HepG2 (cell line): ENCODE results near the gene SS18L1. TPM values are rescaled to one million over a fixed set of nuclear protein-coding genes. Genes with fewer than 3 reads are reported as not detected.

ENCODE experiments used
- ATAC-seq: fragments of 200-7000 bp; cut with Tn5 transposase; 3 replicates; pipeline ENCODE4 v1.9.1; 2020; ENCODE audit warnings: mild to moderate bottlenecking, moderate library complexity
- BruUV-seq: library from RNA; stranded (reverse); fragments of 400-500 nt; replicated peaks from 2 replicates; lab custom pipeline; 2021; lab: Mats Ljungman, UMichigan
- CTCF ChIA-PET: fragments of 300-600 bp; formaldehyde crosslinking; extraction: SDS; loops from one replicate; lab custom pipeline; 2021; ENCODE audit warnings: low total read pairs, inconsistent platforms, low intra/inter-chr PET ratio; lab: Yijun Ruan, JAX
- POLR2A ChIA-PET: fragments of 350-600 bp; sonication (Branson Sonifier 250); formaldehyde crosslinking; loops from one replicate; lab custom pipeline; 2020; ENCODE audit warnings: antibody characterized with exemption, inconsistent platforms; lab: Yijun Ruan, JAX
- DNase-seq: peaks from one replicate; pipeline ENCODE4 v3.0.0-alpha.2; 2015; ENCODE audit warnings: low spot score
- FAIRE-seq: peaks from 3 replicates; lab custom pipeline; 2011; peaks lifted over from hg19 to GRCh38; lab: Jason Lieb, UNC
- H2AFZ ChIP-seq: one replicate; pipeline ENCODE4 v1.6.1; 2011; ENCODE audit warnings: low read length, inconsistent platforms
- H3K27ac ChIP-seq: fragments of 300-600 bp; 3 replicates; pipeline ENCODE4 v1.8.0; 2011; ENCODE audit warnings: mixed run types, mild to moderate bottlenecking, mixed read lengths, low read length, inconsistent platforms; ENCODE audit not compliant: insufficient read depth; ENCODE audit errors: extremely low read length
- H3K27me3 ChIP-seq, 2 experiments: fragments of 200-600 bp in 1 of 2; 2 replicates in 1 of 2; 3 replicates in 1 of 2; pipeline versions ENCODE4 v1.6.0 to v1.8.0; 2011; ENCODE audit warnings: low read length in 2 of 2, mild to moderate bottlenecking in 2 of 2, moderate library complexity in 2 of 2, inconsistent platforms in 1 of 2; ENCODE audit not compliant: insufficient read depth in 2 of 2, control insufficient read depth in 1 of 2
- H3K36me3 ChIP-seq, 2 experiments: fragments of 200-600 bp in 1 of 2; replicated peaks in 1 of 2; 2 replicates in 1 of 2; 3 replicates in 1 of 2; pipeline versions ENCODE4 v1.5.1 to v1.8.0; 2011; ENCODE audit warnings: low read length in 2 of 2, inconsistent platforms in 1 of 2; ENCODE audit not compliant: insufficient read depth in 2 of 2, control insufficient read depth in 1 of 2
- H3K4me1 ChIP-seq: 2 replicates; pipeline ENCODE4 v1.5.1; 2012; ENCODE audit warnings: low read length, inconsistent platforms; ENCODE audit not compliant: insufficient read depth
- H3K4me2 ChIP-seq: 2 replicates; pipeline ENCODE4 v1.6.0; 2011; ENCODE audit warnings: low read depth, low read length, inconsistent platforms
- H3K4me3 ChIP-seq, 3 experiments: fragments of 200-600 bp in 1 of 3; sonication (generic), shearing (Covaris generic) in 1 of 3; replicated peaks in 1 of 3; 2 replicates each; pipeline ENCODE4 v1.5.1; 2011 to 2016; ENCODE audit warnings: low read length in 3 of 3, inconsistent platforms in 2 of 3, low read depth in 2 of 3, mild to moderate bottlenecking in 2 of 3, control low read depth in 1 of 3, mixed read lengths in 1 of 3; ENCODE audit not compliant: insufficient read depth in 1 of 3
- H3K79me2 ChIP-seq: one replicate; pipeline ENCODE4 v1.6.1; 2011; ENCODE audit warnings: low read length, inconsistent platforms; ENCODE audit not compliant: insufficient read depth
- H3K9ac ChIP-seq: 2 replicates; pipeline ENCODE4 v1.6.0; 2011; ENCODE audit warnings: mild to moderate bottlenecking, low read depth, low read length, inconsistent platforms; ENCODE audit not compliant: insufficient read depth
- H3K9me3 ChIP-seq: 2 replicates; pipeline ENCODE4 v1.5.1; 2012; ENCODE audit warnings: mild to moderate bottlenecking, low read length
- H4K20me1 ChIP-seq: 2 replicates; pipeline ENCODE4 v1.6.0; 2011; ENCODE audit warnings: inconsistent platforms, mild to moderate bottlenecking, low read length, moderate library complexity; ENCODE audit not compliant: insufficient read depth
- BORCS8-MEF2B ChIP-seq: sonication (generic); formaldehyde crosslinking; IDR thresholded peaks from 2 replicates; pipeline ENCODE4 v1.8.0; 2022; ENCODE audit warnings: mild to moderate bottlenecking, missing genetic modification reagents
- CBX5 ChIP-seq: sonication (generic); formaldehyde crosslinking; IDR thresholded peaks from 2 replicates; pipeline ENCODE4 v1.4.0; 2020; ENCODE audit warnings: missing genetic modification reagents, borderline replicate concordance
- KMT2A ChIP-seq: sonication (generic); formaldehyde crosslinking; IDR thresholded peaks from 2 replicates; pipeline ENCODE4 v1.4.0; 2020; ENCODE audit warnings: missing genetic modification reagents
- MAZ ChIP-seq, 2 experiments: sonication (generic) in 1 of 2; formaldehyde crosslinking in 1 of 2; IDR thresholded peaks; 2 replicates each; pipeline versions ENCODE4 v1.5.0 to v1.6.1; 2012 to 2020; ENCODE audit warnings: low read depth in 2 of 2, mild to moderate bottlenecking in 2 of 2, borderline replicate concordance in 1 of 2, improper control_type of control experiment in 1 of 2, low read length in 1 of 2, missing genetic modification reagents in 1 of 2, moderate library complexity in 1 of 2
- POLR2G ChIP-seq: fragments of 200-400 bp; formaldehyde crosslinking; IDR thresholded peaks from 2 replicates; pipeline ENCODE4 v1.6.1; 2018; ENCODE audit warnings: mild to moderate bottlenecking, low read depth, low read length, moderate library complexity
- SIX4 ChIP-seq: sonication (generic); formaldehyde crosslinking; IDR thresholded peaks from 2 replicates; pipeline ENCODE4 v1.4.0; 2020; ENCODE audit warnings: missing genetic modification reagents
- SOX13 ChIP-seq, 3 experiments: fragments of 450-650 bp in 1 of 3; sonication (generic) in 1 of 3; formaldehyde crosslinking in 1 of 3; IDR thresholded peaks in 2 of 3; conservative IDR thresholded peaks in 1 of 3; 2 replicates each; pipeline versions ENCODE4 v1.5.0 to v1.6.1; 2016 to 2020; ENCODE audit warnings: antibody characterized with exemption in 1 of 3, mild to moderate bottlenecking in 1 of 3, missing compliant biosample characterization in 1 of 3, missing genetic modification reagents in 1 of 3, moderate library complexity in 1 of 3
- ZBTB3 ChIP-seq: sonication (generic); formaldehyde crosslinking; IDR thresholded peaks from 2 replicates; pipeline ENCODE4 v1.4.0; 2020; ENCODE audit warnings: low read depth, mild to moderate bottlenecking, moderate library complexity, missing genetic modification reagents, borderline replicate concordance
- ZNF12 ChIP-seq: sonication (generic); formaldehyde crosslinking; IDR thresholded peaks from 2 replicates; pipeline ENCODE4 v1.5.0; 2020; ENCODE audit warnings: missing genetic modification reagents
- ZNF20 ChIP-seq: sonication (generic); formaldehyde crosslinking; IDR thresholded peaks from 2 replicates; pipeline ENCODE4 v1.4.0; 2020; ENCODE audit warnings: mild to moderate bottlenecking, moderate library complexity, missing genetic modification reagents
- ZNF281 ChIP-seq: sonication (generic); formaldehyde crosslinking; IDR thresholded peaks from 2 replicates; pipeline ENCODE4 v1.4.0; 2020; ENCODE audit warnings: missing genetic modification reagents, borderline replicate concordance
- ZNF362 ChIP-seq: sonication (generic); formaldehyde crosslinking; IDR thresholded peaks from 2 replicates; pipeline ENCODE4 v1.4.0; 2020; ENCODE audit warnings: missing genetic modification reagents, mild to moderate bottlenecking, borderline replicate concordance
- ZNF839 ChIP-seq: sonication (generic); formaldehyde crosslinking; IDR thresholded peaks from 2 replicates; pipeline ENCODE4 v1.4.0; 2020; ENCODE audit warnings: missing genetic modification reagents, mild to moderate bottlenecking, borderline replicate concordance
- ZSCAN25 ChIP-seq: sonication (generic); formaldehyde crosslinking; IDR thresholded peaks from 2 replicates; pipeline ENCODE4 v1.8.0; 2022; ENCODE audit warnings: mild to moderate bottlenecking, missing genetic modification reagents
- WGBS: methylation state at CpG from one replicate; pipeline ENCODE4 v1.1.6; 2017; ENCODE audit warnings: low lambda C conversion rate; 5-methylcytosine and 5-hydroxymethylcytosine counted together
- in situ Hi-C: cut with HindIII; loops from 2 replicates; pipeline ENCODE4 v1.10.0; 2017; ENCODE audit warnings: low pct_unique_long_range_greater_than_20kb; ENCODE audit not compliant: extremely low pct_ligation_motif_present
- intact Hi-C: fragments of 100-400 bp; cut with micrococcal nuclease; formaldehyde crosslinking; loops from one replicate; pipeline ENCODE4 v1.10.0; 2022; ENCODE audit not compliant: unreplicated experiment
- polyA plus RNA-seq, 8 experiments: library from polyadenylated mRNA; depleted of rRNA in 3 of 8; stranded (reverse) in 7 of 8; unstranded in 1 of 8; fragments of >200 nt; fragmentation: Illumina TruSeq in 4 of 8; extraction: Trizol in 4 of 8; gene quantifications; 2 replicates each; pipeline versions ENCODE4 v1.2.1 to v1.2.3, GENCODE V29; 2011 to 2016; ENCODE audit warnings: low read depth in 4 of 8, missing spikeins in 1 of 8, mixed read lengths in 1 of 8; ENCODE audit not compliant: insufficient read depth in 1 of 8
- total RNA-seq, 5 experiments: library from RNA; depleted of rRNA; stranded (reverse); fragments of >200 nt; fragmentation: Illumina TruSeq; extraction: Trizol; gene quantifications; 2 replicates each; pipeline ENCODE4 v1.2.3, GENCODE V29; 2016; ENCODE audit warnings: low read depth in 1 of 5

SS18L1 gene
- total and polyA plus RNA-seq, 2 of the 13 experiments (the other 11 are each of a cell fraction or from before 2014, with no cell fraction given), result 17.8 to 27.6 TPM

GRCh38 chr20:62170536-62170935, 27.0 kb downstream of the SS18L1 start:
- in situ Hi-C loops, result no loop called here
- ATAC-seq (no peak), DNase-seq (no peak), FAIRE-seq (no peak)
- no peaks in the 10 kb centered on the region for H3K27me3 ChIP-seq
- no peaks in the 10 kb centered on the region for H3K9me3 ChIP-seq
- no TSS peak for BruUV-seq
- TF ChIP-seq POLR2G (0 out of 2 replicates have a peak, but pooled peaks have one; percentile 6), SOX13 (IDR thresholded peaks at IDR 0.05) (no peak), SOX13 (CRISPR knock-in tag; conservative IDR thresholded peaks at IDR 0.05 in 1 of 2, IDR thresholded peaks at IDR 0.05 in 1 of 2) (no peak)
- no peak overlapping the region for H3K9ac ChIP-seq
- no peaks in the 10 kb centered on the region for H4K20me1 ChIP-seq
- 97% methylated on average over 9 of the region's 9 CpGs for WGBS
- H3K4me3 ChIP-seq, result no peak overlapping the region
- H3K79me2 ChIP-seq, result no peaks in the 10 kb centered on the region
- H3K4me2 ChIP-seq, result no peak overlapping the region
- peaks cover 38 to 65% of the 10 kb centered on the region in 2 experiments for H3K36me3 ChIP-seq
- ChIA-PET CTCF (no interaction called here), POLR2A (no interaction called here)
- no peak overlapping the region for H3K27ac ChIP-seq
- intact Hi-C loops, result no loop called here
- H3K4me1 ChIP-seq, result no peaks in the 10 kb centered on the region
- no peak overlapping the region for H2AFZ ChIP-seq

- CTCF ChIA-PET, result no interaction called here
- no peak overlapping the region for H2AFZ ChIP-seq
- no peak for FAIRE-seq
- TF ChIP-seq MAZ (IDR thresholded peaks at IDR 0.05; ENCODE audit: borderline replicate concordance, low read depth, low read length) (no peak), MAZ (CRISPR knock-in tag; IDR thresholded peaks at IDR 0.05; ENCODE audit: low read depth) (no peak), ZNF839 (CRISPR knock-in tag) (no peak), SIX4 (no peak), BORCS8-MEF2B (CRISPR knock-in tag) (no peak), CBX5 (no peak), ZSCAN25 (no peak), ZNF12 (CRISPR knock-in tag) (no peak), ZNF362 (CRISPR knock-in tag) (no peak), ZNF281 (CRISPR knock-in tag) (no peak), KMT2A (CRISPR knock-in tag) (no peak), ZNF20 (CRISPR knock-in tag) (no peak), ZBTB3 (CRISPR knock-in tag) (no peak)
Measured at GRCh38 chr20:62171245-62171644, 27.7 kb downstream of the SS18L1 start.

More at GRCh38 chr20:62171245-62171644, 27.7 kb downstream of the SS18L1 start:
- POLR2A ChIA-PET, result no interaction called here
- no peak for ATAC-seq
- intact Hi-C loops (no loop called here), in situ Hi-C loops (no loop called here)
- no peak overlapping the region for H3K9ac ChIP-seq
- WGBS, result 96% methylated on average over 8 of the region's 8 CpGs
- no peak overlapping the region for H3K4me2 ChIP-seq
- no peaks in the 10 kb centered on the region for H3K4me1 ChIP-seq
- H3K27me3 ChIP-seq, result no peaks in the 10 kb centered on the region
- no peaks in the 10 kb centered on the region for H3K79me2 ChIP-seq
- H3K4me3 ChIP-seq, result no peak overlapping the region
- H3K9me3 ChIP-seq, result no peaks in the 10 kb centered on the region
- peaks cover 32 to 65% of the 10 kb centered on the region in 2 experiments for H3K36me3 ChIP-seq
- no TSS peak for BruUV-seq
- H3K27ac ChIP-seq, result no peak overlapping the region
- DNase-seq, result no peak
- H4K20me1 ChIP-seq, result no peaks in the 10 kb centered on the region
